ENCODE data around the gene NAA10. TPM values are rescaled to one million over a fixed set of nuclear protein-coding genes. Genes with fewer than 3 reads are reported as not detected.
A peak's percentile ranks its signal among the peaks of the same experiment; 100 is the strongest.

Gene NAA10
- total and polyA plus RNA-seq, 2 of the 13 experiments (the other 11 are each of a cell fraction or from before 2014, with no cell fraction given) = 49.2 to 51.7 TPM

- TF ChIP-seq HDAC1 (CRISPR knock-in tag; IDR thresholded peaks at IDR 0.05) = no peak
- TF ChIP-seq IKZF5 (CRISPR knock-in tag; IDR thresholded peaks at IDR 0.05) = no peak
- TF ChIP-seq SRF (IDR thresholded peaks at IDR 0.05; ENCODE audit: low read depth, low read length) = no peak
- no peak for TF ChIP-seq ZNF510 (CRISPR knock-in tag; IDR thresholded peaks at IDR 0.05; ENCODE audit: low read depth)
- TF ChIP-seq ZBTB49 (CRISPR knock-in tag; IDR thresholded peaks at IDR 0.05; ENCODE audit: borderline replicate concordance) = no peak
- peak; percentile 97 for TF ChIP-seq HOXA3 (CRISPR knock-in tag; IDR thresholded peaks at IDR 0.05)
- no peak for TF ChIP-seq NFE2L2 (IDR thresholded peaks at IDR 0.05; ENCODE audit: low read length)
- no peak for TF ChIP-seq ZNF879 (CRISPR knock-in tag; IDR thresholded peaks at IDR 0.05)
- no peak for TF ChIP-seq KIAA2018 (CRISPR knock-in tag; IDR thresholded peaks at IDR 0.05; ENCODE audit: borderline replicate concordance)
- TF ChIP-seq ZBTB38 (CRISPR knock-in tag; IDR thresholded peaks at IDR 0.05) = no peak; the same call in 1 of the 2 replicates
- no peak for TF ChIP-seq ZFAT (CRISPR knock-in tag; conservative IDR thresholded peaks at IDR 0.05)
- TF ChIP-seq SP1 (IDR thresholded peaks at IDR 0.05) = no peak
- TF ChIP-seq SP1 (CRISPR knock-in tag; IDR thresholded peaks at IDR 0.05) = 0 out of 2 replicates have a peak, but pooled peaks have one; percentile 17
- TF ChIP-seq DDIT3 (CRISPR knock-in tag; IDR thresholded peaks at IDR 0.05) = no peak
Observed at GRCh38 chrX:153971450-153972367, 36.9 kb upstream of the NAA10 start, which contains the start of gene HCFC1 (continued).
